NK-92 treated with Interleukin-12 subunit alpha and Interleukin-12 subunit beta, amount 100 ng/mL, for 24 hours (cell line): ENCODE results near the gene FOXN1.
"Not testable (repeated sequence)": the region's sequence is repeated elsewhere in the genome, so short reads cannot be mapped to it uniquely, and the experiment has no call there.

ENCODE experiments used
- DNase-seq: peaks from one replicate; lab custom pipeline; 2025; lab: John Stamatoyannopoulos, UW

The FOXN1 gene

DNA sequence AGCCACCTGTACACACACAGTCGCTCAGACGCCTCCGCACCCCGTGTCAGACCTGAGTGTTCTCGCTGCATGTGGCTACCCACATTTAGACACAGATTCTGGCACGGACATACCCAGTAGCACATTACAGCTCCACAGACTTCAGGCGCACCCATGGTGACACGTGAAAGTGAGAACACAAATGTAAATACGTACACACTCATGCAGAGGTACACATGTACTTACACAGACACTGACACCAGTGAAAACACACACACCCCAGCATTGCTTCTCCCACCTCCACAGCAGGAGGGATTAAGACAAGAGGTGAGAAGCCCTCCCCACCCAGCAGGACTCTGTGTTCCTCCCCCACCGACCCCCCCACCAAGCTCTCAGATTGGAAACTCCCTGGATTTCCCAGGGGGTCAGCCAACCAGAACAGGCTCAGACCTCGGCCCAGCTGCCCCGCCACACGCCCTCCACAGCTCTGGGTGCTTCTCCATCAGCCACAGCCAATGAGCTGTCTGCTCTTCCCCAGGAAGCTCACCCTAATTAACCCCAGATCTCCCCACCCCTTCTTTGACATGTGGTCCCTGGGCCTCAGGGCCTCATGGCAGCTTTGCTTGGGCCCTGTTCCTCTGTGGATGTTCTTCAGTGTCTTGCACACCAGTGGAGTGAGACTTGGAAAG lies 5.3 kb upstream of the FOXN1 start:
- no peak for DNase-seq

DNA sequence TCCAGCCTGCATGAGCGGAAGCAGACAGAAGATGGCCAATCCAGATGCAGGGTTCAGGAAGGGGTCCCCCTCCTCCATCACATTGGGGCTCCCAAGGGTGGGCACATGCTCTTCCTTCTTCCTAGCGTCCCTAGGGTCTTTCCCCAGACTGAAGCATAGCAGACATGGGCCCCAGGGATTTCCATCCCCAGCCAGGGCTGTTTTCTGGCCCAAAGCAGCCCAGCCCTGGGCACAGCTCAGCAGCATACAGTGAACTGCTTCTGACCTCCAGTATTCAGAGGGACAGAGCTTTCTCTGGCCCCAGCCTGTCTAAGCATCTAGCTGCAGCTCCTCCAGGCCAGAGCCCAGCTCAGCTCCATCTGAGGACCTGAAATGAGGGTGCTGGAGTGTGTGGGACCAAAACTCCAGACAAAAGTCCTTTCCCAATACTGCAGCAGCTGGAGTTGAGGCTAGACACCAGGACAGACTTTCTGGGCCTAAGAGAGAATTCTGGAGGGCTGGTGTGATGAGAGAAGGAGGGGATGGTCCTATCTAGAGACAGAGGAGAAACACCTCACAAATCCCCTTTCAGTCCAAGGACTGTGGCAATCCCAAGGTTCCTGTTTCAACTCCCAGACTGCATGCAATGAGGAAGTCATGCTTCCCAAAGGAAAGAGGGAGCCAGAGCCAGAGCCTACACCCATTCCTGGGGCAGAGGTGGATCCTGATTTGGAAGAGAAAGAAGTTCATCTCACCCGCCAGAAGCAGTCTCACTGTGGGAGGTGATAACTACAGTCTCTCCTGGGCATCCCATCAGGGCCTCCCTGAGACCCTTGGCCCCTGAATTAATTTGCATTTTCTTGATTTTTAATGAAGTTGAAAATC lies 4.5 kb upstream of the FOXN1 start:
- DNase-seq, result no peak

GRCh38 chr17:28503420-28503819 lies 2.7 kb upstream of the FOXN1 start:
- DNase-seq, result no peak

- DNase-seq, result no peak
These were observed 777 bp downstream of the FOXN1 start for GRCh38 chr17:28506763-28507487.

GRCh38 chr17:28507567-28508203 lies 1.5 kb downstream of the FOXN1 start:
- DNase-seq, result no peak

GRCh38 chr17:28508211-28508724 lies 2.1 kb downstream of the FOXN1 start:
- DNase-seq, result no peak

GRCh38 chr17:28509789-28510188 lies 3.6 kb downstream of the FOXN1 start:
- DNase-seq, result no peak

DNA sequence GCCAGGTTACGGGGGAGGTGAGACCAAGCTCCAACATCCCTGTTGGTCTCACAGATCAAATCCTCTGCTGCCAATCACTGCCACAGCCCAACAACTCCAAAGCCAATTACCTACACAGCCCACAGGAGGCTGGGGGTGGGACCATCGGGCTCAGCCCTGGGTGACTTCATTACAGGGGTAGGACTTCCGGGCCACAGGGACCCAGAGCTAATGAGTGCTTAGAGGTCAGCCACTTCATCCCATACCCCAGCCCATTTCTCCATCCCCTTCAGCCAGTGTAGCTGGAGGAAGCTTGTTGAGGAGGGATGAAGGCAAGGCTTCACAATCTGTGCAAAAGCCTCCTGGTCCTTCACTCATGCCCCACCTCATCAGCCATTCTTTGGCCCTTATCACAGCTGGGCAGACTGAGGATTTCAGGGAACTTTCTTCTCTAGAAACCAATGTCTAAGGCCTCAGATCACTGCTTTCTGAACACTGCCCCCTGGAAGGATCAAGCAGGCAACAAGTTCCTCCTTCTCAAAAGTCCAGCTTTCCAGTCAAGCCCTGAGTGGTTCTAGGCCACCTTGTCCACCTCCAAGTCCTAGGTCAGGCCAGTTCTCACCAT lies 5.8 kb downstream of the FOXN1 start:
- no peak for DNase-seq

GRCh38 chr17:28513476-28513875 lies 7.3 kb downstream of the FOXN1 start:
- no peak for DNase-seq

GRCh38 chr17:28514561-28515002 lies 8.4 kb downstream of the FOXN1 start:
- DNase-seq, result no peak

GRCh38 chr17:28515518-28515917 lies 9.4 kb downstream of the FOXN1 start:
- no peak for DNase-seq

DNA sequence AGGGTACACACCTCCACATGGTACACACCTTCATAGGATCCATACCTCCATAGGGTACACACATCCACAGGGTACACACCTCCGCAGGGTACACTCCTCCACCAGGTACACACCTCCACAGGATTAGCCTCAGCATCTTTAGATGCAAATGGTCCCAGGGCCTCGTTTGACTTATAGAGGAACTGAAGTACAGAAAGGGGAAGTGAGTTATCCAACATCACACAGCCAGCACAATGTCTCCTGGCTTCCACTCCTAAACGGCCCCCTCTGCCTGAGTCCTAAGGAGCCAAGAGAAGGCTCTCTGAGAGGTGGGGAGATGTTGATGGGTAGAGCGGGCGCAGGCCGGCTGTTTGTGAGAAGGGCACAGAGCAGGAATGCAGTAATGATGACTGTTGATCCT lies 12.0 kb downstream of the FOXN1 start:
- no peak for DNase-seq

DNA sequence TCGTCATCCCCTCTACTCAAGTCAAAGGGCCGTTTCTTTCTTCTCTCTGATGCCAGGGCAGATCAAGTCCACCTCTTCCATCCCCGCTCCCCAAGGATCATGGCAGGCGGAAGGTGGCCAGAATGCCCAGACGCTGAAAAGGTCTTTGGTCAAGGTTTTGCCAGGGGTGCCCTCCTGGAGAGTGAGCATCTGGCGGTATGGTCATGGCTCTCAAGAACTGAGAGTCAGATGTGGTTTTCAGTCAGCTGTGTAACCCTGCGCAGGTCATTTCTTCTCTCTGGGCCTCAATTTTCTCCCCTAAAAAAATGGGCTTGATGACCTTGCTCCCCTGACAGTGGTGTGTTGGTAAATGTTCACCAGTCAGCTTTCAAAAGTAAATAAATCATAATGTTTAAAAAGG lies 12.4 kb downstream of the FOXN1 start:
- no peak for DNase-seq

DNA sequence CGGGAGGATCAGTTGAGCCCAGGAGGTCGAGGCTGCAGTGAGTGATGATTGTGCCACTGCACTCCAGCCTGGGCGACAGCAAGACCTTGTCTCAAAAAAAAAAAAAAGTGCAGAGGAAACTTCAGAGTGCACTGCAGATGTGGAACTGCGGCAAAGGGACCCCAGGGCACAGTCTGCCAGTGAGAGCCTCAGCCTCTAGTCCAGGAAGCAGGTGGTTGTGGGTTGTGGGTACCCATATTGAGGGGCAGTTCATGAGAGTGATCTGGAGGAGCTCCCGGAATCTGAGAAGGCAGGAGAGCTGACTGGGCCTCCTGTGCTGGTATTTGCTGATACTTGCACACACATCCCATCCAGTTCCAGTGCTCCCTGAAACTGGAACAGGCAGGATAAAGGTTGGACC lies 13.1 kb downstream of the FOXN1 start:
- no peak for DNase-seq

DNA sequence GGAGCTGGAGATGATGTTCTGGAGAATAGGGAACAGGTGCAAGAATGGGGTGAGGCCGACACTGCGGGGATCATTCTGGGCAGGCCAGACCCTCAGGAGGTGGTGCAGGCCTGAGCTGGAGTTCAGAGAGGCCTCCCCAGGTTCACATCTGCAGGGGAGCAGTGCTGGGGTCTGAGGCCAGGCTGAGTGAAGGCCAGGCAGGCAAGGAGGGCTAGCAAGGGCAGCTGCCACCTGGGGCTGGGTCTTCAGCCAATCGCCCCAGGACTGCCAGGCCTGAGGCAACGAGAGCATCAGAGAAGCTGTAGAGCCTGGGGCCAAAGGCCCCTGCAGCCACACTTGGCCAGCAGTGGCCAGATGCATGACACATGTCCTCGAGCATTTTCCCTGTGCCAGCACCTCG lies 14.5 kb downstream of the FOXN1 start:
- DNase-seq, result no peak

DNA sequence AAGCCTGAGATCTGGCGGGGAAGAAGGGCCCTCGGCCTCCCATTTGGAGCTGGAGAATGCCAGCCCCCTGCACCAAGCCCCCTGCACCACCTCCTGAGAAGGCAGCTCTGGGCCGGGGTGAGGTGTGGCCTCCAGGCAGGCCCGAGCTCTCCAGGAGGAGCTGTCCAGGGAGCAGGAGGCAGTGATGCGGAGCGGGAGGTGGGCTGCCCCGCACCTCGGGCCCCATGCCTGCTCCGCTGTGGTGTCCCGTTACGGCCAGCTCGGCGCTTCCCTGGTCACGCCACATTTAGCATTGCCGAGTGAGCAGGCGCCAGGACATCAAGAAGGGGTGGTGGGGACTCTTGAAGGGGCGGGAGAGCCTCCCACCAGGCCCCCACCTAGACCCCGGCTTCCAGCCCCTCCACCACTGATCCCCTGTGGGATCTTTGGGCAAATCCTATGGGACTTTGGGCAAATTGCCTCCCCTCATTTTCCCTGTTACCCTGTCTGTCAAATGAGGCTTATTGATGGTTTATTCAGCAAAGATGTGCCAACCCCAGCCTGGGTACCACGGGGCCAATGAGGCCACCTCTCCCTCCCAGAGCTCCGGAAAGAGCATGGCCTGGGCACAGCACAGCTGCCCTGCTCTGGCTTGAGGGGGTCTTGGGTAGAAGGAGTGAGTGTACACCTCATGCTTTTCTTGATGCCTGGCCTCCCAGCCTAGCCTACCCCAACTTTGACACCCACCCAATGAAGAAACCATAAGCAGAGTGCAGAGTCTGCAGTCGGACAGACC lies 15.3 kb downstream of the FOXN1 start:
- no peak for DNase-seq

DNA sequence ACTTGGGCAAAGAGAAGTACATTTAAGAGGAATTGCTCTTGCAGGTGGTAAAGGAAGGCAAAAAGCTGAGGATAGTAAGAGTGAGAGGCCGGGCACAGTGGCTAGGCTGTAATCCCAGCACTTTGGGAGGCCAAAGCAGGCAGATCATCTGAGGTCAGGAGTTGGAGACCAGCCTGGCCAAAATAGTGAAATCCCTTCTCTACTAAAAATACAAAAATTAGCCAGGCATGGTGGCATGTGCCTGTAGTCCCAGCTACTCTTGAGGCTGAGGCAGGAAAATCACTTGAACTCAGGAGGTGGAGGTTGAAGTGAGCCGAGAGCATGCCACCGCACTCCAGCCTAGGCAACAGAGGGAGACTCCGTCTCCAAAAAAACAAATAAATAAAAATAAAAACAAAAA lies 16.1 kb downstream of the FOXN1 start:
- not testable (repeated sequence) for DNase-seq

DNA sequence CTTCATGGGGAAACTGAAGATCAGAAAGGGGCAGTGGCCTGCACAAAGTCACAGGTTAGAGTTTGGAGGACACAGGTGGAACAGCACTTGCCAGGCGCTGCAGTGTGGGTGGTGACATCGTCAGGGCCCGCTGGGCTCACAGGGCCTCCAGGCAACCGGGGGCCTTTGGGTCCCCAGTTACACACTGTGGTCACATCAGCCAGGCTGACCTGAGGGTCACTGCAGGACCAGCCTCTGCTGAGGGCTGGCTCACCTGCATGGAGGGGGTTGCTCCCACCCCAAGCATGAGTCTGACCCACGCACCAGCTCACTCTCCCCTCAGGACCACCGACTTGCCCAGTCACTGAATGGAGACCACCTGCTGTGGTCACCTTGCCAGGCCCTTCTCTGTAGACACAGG lies 17.0 kb downstream of the FOXN1 start:
- no peak for DNase-seq

GRCh38 chr17:28523876-28524275 lies 17.7 kb downstream of the FOXN1 start:
- DNase-seq, result no peak

DNA sequence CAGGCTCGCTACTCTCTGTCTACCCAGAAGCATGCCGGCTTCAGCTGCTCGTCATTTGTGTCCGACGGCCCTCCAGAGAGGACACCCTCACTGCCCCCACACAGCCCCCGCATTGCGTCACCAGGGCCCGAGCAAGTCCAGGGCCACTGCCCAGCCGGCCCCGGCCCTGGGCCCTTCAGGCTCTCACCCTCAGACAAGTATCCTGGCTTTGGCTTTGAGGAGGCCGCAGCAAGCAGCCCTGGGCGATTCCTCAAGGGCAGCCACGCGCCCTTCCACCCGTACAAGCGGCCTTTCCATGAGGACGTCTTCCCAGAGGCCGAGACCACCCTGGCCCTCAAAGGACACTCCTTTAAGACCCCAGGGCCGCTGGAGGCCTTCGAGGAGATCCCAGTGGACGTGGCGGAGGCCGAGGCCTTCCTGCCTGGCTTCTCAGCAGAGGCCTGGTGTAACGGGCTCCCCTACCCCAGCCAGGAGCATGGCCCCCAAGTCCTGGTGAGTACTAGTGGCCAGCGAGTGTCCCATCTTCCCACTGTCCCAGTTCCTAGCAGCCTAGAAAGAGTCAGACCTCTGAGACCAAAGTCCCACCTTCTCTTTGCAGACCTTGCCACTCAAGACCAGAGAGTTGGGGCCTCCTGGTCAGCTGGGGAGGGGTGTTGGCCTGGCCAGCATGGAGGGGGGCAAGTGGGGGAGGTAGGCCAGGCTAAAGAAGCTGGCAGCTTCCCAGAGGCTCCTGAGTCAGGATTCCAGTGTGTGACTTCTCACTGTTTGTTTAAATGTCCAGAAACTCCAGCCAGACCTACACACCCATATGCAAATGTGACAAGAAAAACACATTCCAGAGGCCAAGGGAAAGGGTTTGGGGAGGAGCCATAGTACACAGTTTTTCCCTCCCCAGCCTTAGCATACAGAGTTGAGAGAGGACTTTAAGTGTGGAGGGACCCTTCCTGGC lies 18.6 kb downstream of the FOXN1 start:
- no peak for DNase-seq
